BE2C (cell line): Measurements from ENCODE around the gene FAM168A.

Experiments
- DNase-seq: peaks from one replicate; pipeline ENCODE4 v3.0.0-alpha.2; 2020
- H3K27me3 ChIP-seq: fragments of 250-450 bp; sonication (Bioruptor Pico); 2 replicates; pipeline ENCODE4 v1.5.1; 2020; ENCODE audit warnings: mild to moderate bottlenecking
- H3K36me3 ChIP-seq: fragments of 250-450 bp; sonication (Bioruptor Pico); 2 replicates; pipeline ENCODE4 v1.5.1; 2020; ENCODE audit warnings: mild to moderate bottlenecking
- H3K4me1 ChIP-seq: fragments of 250-450 bp; sonication (Bioruptor Pico); 2 replicates; pipeline ENCODE4 v1.5.1; 2020
- H3K4me3 ChIP-seq: 2 replicates; pipeline ENCODE4 v1.5.1; 2011; ENCODE audit warnings: low read depth, low read length
- H3K9me3 ChIP-seq: fragments of 250-450 bp; sonication (Bioruptor Pico); 2 replicates; pipeline ENCODE4 v1.5.1; 2020
- CTCF ChIP-seq: IDR thresholded peaks from 2 replicates; pipeline ENCODE4 v1.5.1; 2012; ENCODE audit warnings: mild to moderate bottlenecking, low read depth, low read length

Gene FAM168A

GRCh38 chr11:73640592-73640991, 42.7 kb upstream of the FAM168A start:
- no peaks in the 10 kb centered on the region for H3K36me3 ChIP-seq
- no peak for TF ChIP-seq CTCF
- no peaks in the 10 kb centered on the region for H3K27me3 ChIP-seq
- H3K4me3 ChIP-seq = no peak overlapping the region
- no peaks in the 10 kb centered on the region for H3K9me3 ChIP-seq
- no peaks in the 10 kb centered on the region for H3K4me1 ChIP-seq
- DNase-seq = no peak

- H3K9me3 ChIP-seq = no peaks in the 10 kb centered on the region
Measured at GRCh38 chr11:73637012-73637411, 39.1 kb upstream of the FAM168A start.

GRCh38 chr11:73636249-73636648, 38.3 kb upstream of the FAM168A start:
- H3K4me1 ChIP-seq = no peaks in the 10 kb centered on the region
- no peak for TF ChIP-seq CTCF
- H3K4me3 ChIP-seq = no peak overlapping the region
- H3K9me3 ChIP-seq = no peaks in the 10 kb centered on the region
- no peak for DNase-seq
- no peaks in the 10 kb centered on the region for H3K36me3 ChIP-seq
- no peaks in the 10 kb centered on the region for H3K27me3 ChIP-seq

More at GRCh38 chr11:73637012-73637411, 39.1 kb upstream of the FAM168A start:
- Histone ChIP-seq H3K4me1 (no peaks in the 10 kb centered on the region), H3K27me3 (no peaks in the 10 kb centered on the region), H3K4me3 (no peak overlapping the region), H3K36me3 (no peaks in the 10 kb centered on the region)
- TF ChIP-seq CTCF = no peak
- no peak for DNase-seq

GRCh38 chr11:73635721-73636120, 37.8 kb upstream of the FAM168A start:
- TF ChIP-seq CTCF = no peak
- no peak for DNase-seq
- no peaks in the 10 kb centered on the region for H3K4me1 ChIP-seq
- H3K36me3 ChIP-seq = no peaks in the 10 kb centered on the region
- no peak overlapping the region for H3K4me3 ChIP-seq
- no peaks in the 10 kb centered on the region for H3K27me3 ChIP-seq
- H3K9me3 ChIP-seq = no peaks in the 10 kb centered on the region

GRCh38 chr11:73633999-73634398, 36.1 kb upstream of the FAM168A start:
- no peak for TF ChIP-seq CTCF
- no peaks in the 10 kb centered on the region for H3K36me3 ChIP-seq
- DNase-seq = no peak
- H3K4me3 ChIP-seq = no peak overlapping the region
- H3K27me3 ChIP-seq = no peaks in the 10 kb centered on the region
- H3K4me1 ChIP-seq = no peaks in the 10 kb centered on the region
- H3K9me3 ChIP-seq = no peaks in the 10 kb centered on the region

- Histone ChIP-seq H3K36me3 (no peaks in the 10 kb centered on the region), H3K4me1 (no peaks in the 10 kb centered on the region), H3K27me3 (no peaks in the 10 kb centered on the region), H3K9me3 (no peaks in the 10 kb centered on the region), H3K4me3 (no peak overlapping the region)
- no peak for TF ChIP-seq CTCF
- DNase-seq = no peak
Measured at GRCh38 chr11:73632996-73633395, 35.1 kb upstream of the FAM168A start.
